ENCODE measurements around the gene NTHL1. TPM values are rescaled to one million over a fixed set of nuclear protein-coding genes. Genes with fewer than 3 reads are reported as not detected.

Gene NTHL1
- total RNA-seq, 1 experiment from 2014 or later, result 52.0 TPM

DNA sequence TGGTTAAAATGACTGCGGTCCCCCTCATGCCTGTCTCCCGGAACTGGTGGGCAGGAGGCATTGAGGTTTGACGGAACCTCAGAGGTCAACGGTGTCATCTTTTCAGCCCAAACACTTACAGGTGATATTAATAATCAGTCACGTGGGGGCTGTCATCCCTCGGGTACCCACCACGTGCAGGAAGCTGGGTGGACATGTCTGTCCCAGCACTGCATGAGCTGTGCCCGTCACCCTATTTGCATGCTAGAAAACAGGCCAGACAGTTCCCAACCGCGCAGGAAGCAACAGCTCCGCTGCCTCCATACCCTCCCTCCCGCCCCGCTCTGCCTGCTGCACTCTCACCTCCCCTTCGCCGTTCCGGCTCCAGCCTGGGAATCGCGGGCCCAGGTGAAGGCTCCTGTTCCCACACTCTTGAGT lies 56.5 kb downstream of the NTHL1 start:
- Histone ChIP-seq H4K91ac (ENCODE audit: insufficient read length, low read depth, low read length) (no peak overlapping the region), H2BK5ac (ENCODE audit: insufficient read length, low read length) (no peak overlapping the region), H3K4ac (ENCODE audit: low read depth, low read length) (no peak overlapping the region), H2AK5ac (ENCODE audit: insufficient read length, low read length) (no peak overlapping the region), H3K79me1 (ENCODE audit: insufficient read depth, low read depth, low read length, poor library complexity, severe bottlenecking) (no peaks in the 10 kb centered on the region), H3K4me1 (ENCODE audit: insufficient read depth, low read length) (no peaks in the 10 kb centered on the region; the same call in 1 of the 2 replicates), H3K56ac (ENCODE audit: insufficient read length, low read depth, low read length) (no peak overlapping the region), H3K23me2 (ENCODE audit: insufficient read length, low read depth, low read length, poor library complexity, severe bottlenecking) (peaks cover 18% of the 10 kb centered on the region), H3K9ac (ENCODE audit: extremely low read depth, insufficient read length, low read length) (no peak overlapping the region), H2BK15ac (ENCODE audit: low read depth, low read length) (no peak overlapping the region), H2BK12ac (ENCODE audit: insufficient read length, low read depth, low read length) (no peak overlapping the region), H3K4me2 (ENCODE audit: insufficient read depth, insufficient read length, low read length) (peak overlapping the region; percentile 53), H3K9me3 (ENCODE audit: control insufficient read depth, low read depth, low read length) (no peaks in the 10 kb centered on the region), H3K23ac (ENCODE audit: insufficient read length, low read depth, low read length) (no peak overlapping the region), H2AFZ (ENCODE audit: low read length) (no peak overlapping the region), H4K20me1 (ENCODE audit: control insufficient read depth, insufficient read depth, insufficient read length) (no peaks in the 10 kb centered on the region), H2BK120ac (ENCODE audit: low read depth, low read length, poor library complexity, severe bottlenecking) (no peak overlapping the region), H3K27me3 (ENCODE audit: insufficient read depth, low read length) (peaks cover 15% of the 10 kb centered on the region; the same call in 1 of the 2 replicates), H3T11ph (ENCODE audit: low read length) (no peak overlapping the region), H3K18ac (ENCODE audit: insufficient read length, low read depth, low read length) (no peak overlapping the region), H4K8ac (replicated peaks; ENCODE audit: insufficient read length, low read depth, low read length) (no peak overlapping the region), H2BK20ac (ENCODE audit: low read depth, low read length, poor library complexity, severe bottlenecking) (no peak overlapping the region), H4K5ac (ENCODE audit: insufficient read length, low read depth, low read length) (no peak overlapping the region), H3K27ac (ENCODE audit: insufficient read length, low read depth, low read length) (no peak overlapping the region), H3K79me2 (ENCODE audit: insufficient read depth, low read length) (no peaks in the 10 kb centered on the region), H3K14ac (ENCODE audit: insufficient read depth, low read length) (no peak overlapping the region)
- H3K4me3 Mint-ChIP-seq, result peak overlapping the region; percentile 66 to 84
- H3K36me3 Mint-ChIP-seq (ENCODE audit: insufficient read depth in 1 of 3, low read depth in 3 of 3), result peaks cover 0 to 10% (median 9%) of the 10 kb centered on the region in 3 experiments; a peak in 6 of 7 replicates
- no peaks in the 10 kb centered on the region; a peak in 1 of 5 replicates for H3K9me3 Mint-ChIP-seq
- H3K27ac Mint-ChIP-seq, result no peak overlapping the region
- no peak for DNase-seq
- peaks cover 42% of the 10 kb centered on the region for H3K27me3 Mint-ChIP-seq (ENCODE audit: low read depth)
- H3K4me1 Mint-ChIP-seq, result peaks cover 16 to 20% of the 10 kb centered on the region in 2 experiments
- TF ChIP-seq, protein P1, sequence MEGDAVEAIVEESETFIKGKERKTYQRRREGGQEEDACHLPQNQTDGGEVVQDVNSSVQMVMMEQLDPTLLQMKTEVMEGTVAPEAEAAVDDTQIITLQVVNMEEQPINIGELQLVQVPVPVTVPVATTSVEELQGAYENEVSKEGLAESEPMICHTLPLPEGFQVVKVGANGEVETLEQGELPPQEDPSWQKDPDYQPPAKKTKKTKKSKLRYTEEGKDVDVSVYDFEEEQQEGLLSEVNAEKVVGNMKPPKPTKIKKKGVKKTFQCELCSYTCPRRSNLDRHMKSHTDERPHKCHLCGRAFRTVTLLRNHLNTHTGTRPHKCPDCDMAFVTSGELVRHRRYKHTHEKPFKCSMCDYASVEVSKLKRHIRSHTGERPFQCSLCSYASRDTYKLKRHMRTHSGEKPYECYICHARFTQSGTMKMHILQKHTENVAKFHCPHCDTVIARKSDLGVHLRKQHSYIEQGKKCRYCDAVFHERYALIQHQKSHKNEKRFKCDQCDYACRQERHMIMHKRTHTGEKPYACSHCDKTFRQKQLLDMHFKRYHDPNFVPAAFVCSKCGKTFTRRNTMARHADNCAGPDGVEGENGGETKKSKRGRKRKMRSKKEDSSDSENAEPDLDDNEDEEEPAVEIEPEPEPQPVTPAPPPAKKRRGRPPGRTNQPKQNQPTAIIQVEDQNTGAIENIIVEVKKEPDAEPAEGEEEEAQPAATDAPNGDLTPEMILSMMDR (conservative IDR thresholded peaks at IDR 0.05), result no peak
- no CpG with 5 or more reads among the region's 18 CpGs for WGBS (ENCODE audit: extremely low coverage, insufficient read length, low lambda C conversion rate)
